ENCODE measurements around the gene SEC61A1. TPM values are rescaled to one million over a fixed set of nuclear protein-coding genes. Genes with fewer than 3 reads are reported as not detected.

The SEC61A1 gene
- polyA plus RNA-seq, 3 donors, result 62.8 to 136 (median 114) TPM

GRCh38 chr3:128083980-128084674 is 31.9 kb downstream of the SEC61A1 start:
- no peaks in the 10 kb centered on the region for H3K9me3 Mint-ChIP-seq
- Histone ChIP-seq H3K79me2 (ENCODE audit: insufficient read depth, low read length) (no peaks in the 10 kb centered on the region), H3K27me3 (ENCODE audit: control insufficient read depth in 2 of 2, insufficient read depth in 2 of 2, low read length in 2 of 2) (no peaks in the 10 kb centered on the region), H3K36me3 (replicated peaks in 1 of 2; ENCODE audit: control insufficient read depth in 1 of 2, insufficient read depth in 2 of 2, low read length in 2 of 2) (peaks cover 34 to 88% of the 10 kb centered on the region in 2 donors), H4K20me1 (ENCODE audit: insufficient read depth, low read length) (no peaks in the 10 kb centered on the region), H3K4me1 (ENCODE audit: control insufficient read depth in 1 of 2, insufficient read depth in 2 of 2, low read length in 2 of 2) (no peaks in the 10 kb centered on the region), H3K4me3 (replicated peaks in 1 of 3; ENCODE audit: low read depth in 2 of 3, low read length in 3 of 3) (no peak overlapping the region), H3K9me3 (replicated peaks in 1 of 2; ENCODE audit: control insufficient read depth in 1 of 2, insufficient read depth in 1 of 2, low read length in 2 of 2) (no peaks in the 10 kb centered on the region), H3K4me2 (replicated peaks; ENCODE audit: extremely low read depth, low read length, poor library complexity, severe bottlenecking) (no peak overlapping the region), H3K9ac (ENCODE audit: insufficient read depth, low read length, poor library complexity, severe bottlenecking) (no peak overlapping the region), H2AFZ (ENCODE audit: insufficient read depth, low read depth, low read length, poor library complexity, severe bottlenecking) (no peak overlapping the region), H3K27ac (ENCODE audit: low read depth in 1 of 2, low read length in 2 of 2) (no peak overlapping the region)
- H3K27me3 Mint-ChIP-seq (ENCODE audit: low read depth in 3 of 3), result no peaks in the 10 kb centered on the region
- H3K27ac Mint-ChIP-seq, result peak overlapping the region in 3 of 7 donors; percentile 45 to 47 (median 46)
- DNase-seq, result no peak
- WGBS (ENCODE audit: insufficient coverage), result 83% methylated on average over 1 of the region's 9 CpGs
- peaks cover 74% of the 10 kb centered on the region in 2 donors for H3K36me3 Mint-ChIP-seq
- no peak for TF ChIP-seq CTCF (IDR thresholded peaks at IDR 0.05)
- peaks cover 4% of the 10 kb centered on the region for H3K4me1 Mint-ChIP-seq
- intact Hi-C loops (cut with micrococcal nuclease), result no loop called here
- no peak overlapping the region for H3K4me3 Mint-ChIP-seq

- H3K36me3 Mint-ChIP-seq, result peaks cover 69 to 70% of the 10 kb centered on the region in 2 donors
- Histone ChIP-seq H3K27ac (ENCODE audit: low read depth in 1 of 2, low read length in 2 of 2) (no peak overlapping the region), H2AFZ (ENCODE audit: insufficient read depth, low read depth, low read length, poor library complexity, severe bottlenecking) (no peak overlapping the region), H3K27me3 (ENCODE audit: control insufficient read depth in 2 of 2, insufficient read depth in 2 of 2, low read length in 2 of 2) (no peaks in the 10 kb centered on the region), H3K4me2 (replicated peaks; ENCODE audit: extremely low read depth, low read length, poor library complexity, severe bottlenecking) (no peak overlapping the region), H3K4me1 (ENCODE audit: control insufficient read depth in 1 of 2, insufficient read depth in 2 of 2, low read length in 2 of 2) (no peaks in the 10 kb centered on the region), H3K9ac (ENCODE audit: insufficient read depth, low read length, poor library complexity, severe bottlenecking) (no peak overlapping the region), H3K36me3 (replicated peaks in 1 of 2; ENCODE audit: control insufficient read depth in 1 of 2, insufficient read depth in 2 of 2, low read length in 2 of 2) (peaks cover 31 to 83% of the 10 kb centered on the region in 2 donors), H4K20me1 (ENCODE audit: insufficient read depth, low read length) (no peaks in the 10 kb centered on the region), H3K9me3 (replicated peaks in 1 of 2; ENCODE audit: control insufficient read depth in 1 of 2, insufficient read depth in 1 of 2, low read length in 2 of 2) (no peaks in the 10 kb centered on the region), H3K79me2 (ENCODE audit: insufficient read depth, low read length) (no peaks in the 10 kb centered on the region), H3K4me3 (replicated peaks in 1 of 3; ENCODE audit: low read depth in 2 of 3, low read length in 3 of 3) (no peak overlapping the region)
- H3K4me1 Mint-ChIP-seq, result peaks cover 4% of the 10 kb centered on the region
- no peaks in the 10 kb centered on the region for H3K27me3 Mint-ChIP-seq (ENCODE audit: low read depth in 3 of 3)
- no peaks in the 10 kb centered on the region for H3K9me3 Mint-ChIP-seq
- no peak overlapping the region for H3K4me3 Mint-ChIP-seq
- intact Hi-C loops (cut with micrococcal nuclease), result no loop called here
- peak overlapping the region in 2 of 7 donors; percentile 46 to 47 for H3K27ac Mint-ChIP-seq
- DNase-seq, result no peak
- WGBS (ENCODE audit: insufficient coverage), result 100% methylated on average over 5 of the region's 6 CpGs
- TF ChIP-seq CTCF (IDR thresholded peaks at IDR 0.05), result no peak
Observed at GRCh38 chr3:128084675-128085021, 32.4 kb downstream of the SEC61A1 start.

Data from CD14-positive monocyte (primary cell).